Adrenal gland (tissue), 12 donors: ENCODE measurements around the gene ITGAV. TPM values are rescaled to one million over a fixed set of nuclear protein-coding genes. Genes with fewer than 3 reads are reported as not detected.

Experiments used
- DNase-seq, 7 donors: peaks; one replicate each; pipeline ENCODE4 v3.0.0-alpha.2; 2019 to 2020
- H3K27ac ChIP-seq, 5 donors: fragments of 200-600 bp; sonication (generic) in 4 of 5; 1 replicate in 3 of 5; 2 replicates in 2 of 5; pipeline versions ENCODE4 v1.5.1 to v1.8.0; 2016 to 2020; ENCODE audit warnings: mild to moderate bottlenecking in 1 of 5
- H3K27me3 ChIP-seq: fragments of 200-600 bp; 2 replicates; pipeline ENCODE4 v1.8.0; 2021
- H3K36me3 ChIP-seq, 2 donors: fragments of 200-600 bp; replicated peaks in 1 of 2; 1 replicate in 1 of 2; 2 replicates in 1 of 2; pipeline versions ENCODE4 v1.5.1 to v1.8.0; 2018 to 2022
- H3K4me1 ChIP-seq, 2 donors: fragments of 200-600 bp; replicated peaks in 1 of 2; 1 replicate in 1 of 2; 2 replicates in 1 of 2; pipeline versions ENCODE4 v1.5.1 to v1.8.0; 2018 to 2021
- H3K4me3 ChIP-seq, 4 donors: fragments of 200-600 bp; sonication (generic) in 3 of 4; one replicate each; pipeline ENCODE4 v1.5.1; 2016 to 2018
- H3K9me3 ChIP-seq, 3 donors: fragments of 200-600 bp; sonication (generic) in 1 of 3; replicated peaks in 1 of 3; 1 replicate in 2 of 3; 2 replicates in 1 of 3; pipeline versions ENCODE4 v1.5.1 to v1.8.0; 2016 to 2021
- CTCF ChIP-seq, 6 experiments: fragments of 450-650 bp in 4 of 6; fragments of 200-600 bp in 2 of 6; sonication (generic) in 1 of 6; IDR thresholded peaks; 1 replicate in 5 of 6; 2 replicates in 1 of 6; pipeline versions ENCODE4 v1.5.1 to v1.8.0; 2016 to 2021; ENCODE audit warnings: antibody characterized with exemption in 6 of 6, mild to moderate bottlenecking in 2 of 6, moderate library complexity in 1 of 6
- POLR2A ChIP-seq, 2 donors: fragments of 450-650 bp; IDR thresholded peaks; one replicate each; pipeline ENCODE4 v1.6.1; 2017; ENCODE audit warnings: antibody characterized with exemption in 2 of 2, mild to moderate bottlenecking in 2 of 2, moderate library complexity in 1 of 2
- WGBS, 4 donors: extraction: QIAGEN DNeasy Blood & Tissue Kit in 2 of 4; methylation state at CpG; one replicate each; pipeline versions ENCODE4 v1.1.5 to v1.1.7; 2013 to 2017; 5-methylcytosine and 5-hydroxymethylcytosine counted together
- intact Hi-C, 2 donors: fragments of 100-400 bp; cut with DNase I; formaldehyde crosslinking; loops; one replicate each; pipeline versions ENCODE4 v1.14.1 to v1.15.0; 2022 to 2023
- polyA plus RNA-seq, 3 donors: library from polyadenylated mRNA; stranded (reverse); fragments of 200-250 nt in 2 of 3; fragments of 350-450 nt in 1 of 3; fragmentation: Illumina TruSeq in 1 of 3; extraction: RNeasy Lipid Tissue Mini Kit (QIAGEN cat#74804) in 1 of 3; gene quantifications; one replicate each; pipeline ENCODE4 v1.2.3, GENCODE V29; 2013 to 2014
- total RNA-seq, 9 donors: library from RNA; depleted of rRNA in 4 of 9; stranded (reverse); fragments of >200 nt in 4 of 9; fragments of 120-200 nt in 1 of 9; fragmentation: NEBNext Ultra II Directional in 1 of 9; extraction: Animal tissue kit (Norgen Biotek cat#: 25700) in 1 of 9; gene quantifications; one replicate each; pipeline versions ENCODE4 v1.1.0 to v1.2.4, GENCODE V29; 2013 to 2023
- donor health status: healthy with polysubstance abuse.
- donor health status: Bipolar disorder and iron deficiency.
- donor health status: DM: yes; HTN: yes; CAD: no.
- donor health status: DM: no; HTN: no; CAD: no.
- donor health status: DM: no; HTN: no; CAD: no.
- donor health status: DM: yes; HTN: yes; CAD: no.

Gene ITGAV
- total and polyA plus RNA-seq, 12 donors: 8.9 to 214 (median 112) TPM

GRCh38 chr2:186725783-186726182 lies 135.9 kb downstream of the ITGAV start:
- Histone ChIP-seq H3K36me3 (no peaks in the 10 kb centered on the region), H3K27me3 (no peaks in the 10 kb centered on the region), H3K9me3 (no peaks in the 10 kb centered on the region), H3K4me1 (peaks cover 0 to 6% of the 10 kb centered on the region in 2 donors), H3K4me3 (no peak overlapping the region), H3K27ac (peak overlapping the region in 2 of 5 donors; percentile 54 to 60)
- TF ChIP-seq CTCF (IDR thresholded peaks at IDR 0.05) (no peak), POLR2A (IDR thresholded peaks at IDR 0.05) (no peak)
- intact Hi-C loops: no loop called here
- no peak for DNase-seq
- 81 to 90% (median 86%) methylated on average over 1 of the region's 1 CpG for WGBS, 4 donors

GRCh38 chr2:186726938-186727337 lies 137.1 kb downstream of the ITGAV start:
- 76 to 85% (median 79%) methylated on average over 3 of the region's 3 CpGs for WGBS, 4 donors
- no peak for DNase-seq
- H3K4me3 ChIP-seq: no peak overlapping the region
- H3K4me1 ChIP-seq: peaks cover 0 to 6% of the 10 kb centered on the region in 2 donors
- no peak overlapping the region for H3K27ac ChIP-seq
- no peaks in the 10 kb centered on the region for H3K27me3 ChIP-seq
- no peaks in the 10 kb centered on the region for H3K9me3 ChIP-seq
- no peaks in the 10 kb centered on the region for H3K36me3 ChIP-seq
- TF ChIP-seq POLR2A (IDR thresholded peaks at IDR 0.05): no peak
- no peak for TF ChIP-seq CTCF (IDR thresholded peaks at IDR 0.05)
- intact Hi-C loops: no loop called here

- WGBS, 4 donors: 89 to 97% (median 93%) methylated on average over 2 of the region's 2 CpGs
- intact Hi-C loops: no loop called here
- Histone ChIP-seq H3K27me3 (no peaks in the 10 kb centered on the region), H3K9me3 (no peaks in the 10 kb centered on the region), H3K4me3 (no peak overlapping the region), H3K27ac (no peak overlapping the region), H3K4me1 (peaks cover 0 to 3% of the 10 kb centered on the region in 2 donors), H3K36me3 (no peaks in the 10 kb centered on the region)
- DNase-seq: no peak
- no peak for TF ChIP-seq POLR2A (IDR thresholded peaks at IDR 0.05)
- TF ChIP-seq CTCF (IDR thresholded peaks at IDR 0.05): no peak
Observed at GRCh38 chr2:186728631-186729030, 138.8 kb downstream of the ITGAV start.

Other genes starting within 250 kb of the ITGAV start
- gene ZC3H15, start 103.8 kb upstream of the ITGAV start, total RNA-seq: 10 to 100 TPM; 40.0 to 95.7 (median 55.6) TPM
- gene ZC3H15, start 103.8 kb upstream of the ITGAV start, polyA plus RNA-seq: 100 to 1,000 TPM in 1 of 3 donors, 10 to 100 TPM in 2; 48.3 to 191 (median 51.4) TPM
- 10 to 100 TPM; 15.9 to 52.5 (median 21.5) TPM for gene FAM171B, start 104.0 kb downstream of the ITGAV start, total RNA-seq
- gene FAM171B, start 104.0 kb downstream of the ITGAV start, polyA plus RNA-seq: 10 to 100 TPM in 1 of 3 donors, 1 to 10 TPM in 2; 2.2 to 25.4 (median 4.4) TPM